Measurements from ENCODE around the gene MYL10.

- TF ChIP-seq POLR2A (IDR thresholded peaks at IDR 0.05) (no peak), CTCF (IDR thresholded peaks at IDR 0.05) (no peak)
Observed at GRCh38 chr7:101575168-101575567, 53.9 kb downstream of the MYL10 start.
